ENCODE data around the gene HPS4. TPM values are rescaled to one million over a fixed set of nuclear protein-coding genes. Genes with fewer than 3 reads are reported as not detected.

Gene HPS4
- total and polyA plus RNA-seq, 10 of the 15 experiments (the other 5 are each of a cell fraction or from before 2014, with no cell fraction given) = 11.7 to 36.7 (median 30.8) TPM

DNA sequence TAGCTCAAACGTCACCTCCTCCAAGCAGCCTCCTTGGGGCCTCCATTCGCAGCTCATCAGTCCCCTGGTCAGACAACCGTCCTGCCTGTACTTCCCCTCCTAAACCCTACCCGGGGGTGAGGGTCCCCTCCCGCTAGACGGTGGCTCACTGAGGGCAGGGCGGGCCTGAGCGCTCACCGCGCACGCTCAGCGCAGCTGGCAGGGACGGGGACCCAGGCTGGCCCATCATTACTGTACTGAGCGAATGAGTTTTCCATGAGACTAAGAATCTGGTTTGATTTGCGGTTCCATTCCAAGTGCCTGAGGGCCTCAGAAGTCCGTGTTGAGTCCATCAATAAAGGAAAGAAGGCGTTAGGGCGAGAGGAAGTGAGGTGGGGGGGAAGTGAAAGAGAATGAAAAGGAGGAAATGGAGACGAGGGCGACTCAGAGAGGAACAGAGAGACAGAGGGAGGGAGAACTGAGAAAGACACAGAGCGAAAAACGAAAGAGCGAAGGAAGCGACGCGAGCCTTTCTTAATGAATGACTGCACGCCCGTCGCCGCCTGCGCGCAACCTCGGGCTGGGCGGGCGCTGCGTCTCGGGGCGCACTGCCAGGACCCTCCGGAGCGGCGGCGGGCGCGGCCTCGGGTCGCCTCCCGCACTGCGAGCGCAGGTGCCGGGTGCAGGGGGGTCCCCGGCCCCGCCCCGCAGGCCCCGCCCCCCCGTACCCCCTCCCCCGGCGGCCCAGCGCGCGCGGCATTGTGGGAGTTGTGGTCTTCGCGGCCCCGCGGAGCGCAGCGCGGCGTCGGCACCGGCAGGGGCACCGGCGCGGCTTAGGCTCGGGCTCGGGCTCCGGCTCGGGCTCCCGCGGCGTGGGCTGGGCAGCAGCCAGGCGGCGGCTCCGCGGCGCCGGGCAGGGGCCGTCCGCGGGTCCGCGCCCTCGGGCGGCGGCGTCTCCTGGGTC lies 54.8 kb downstream of the HPS4 start, which contains the start of gene ASPHD2 (continued):
- TF ChIP-seq, protein P1, sequence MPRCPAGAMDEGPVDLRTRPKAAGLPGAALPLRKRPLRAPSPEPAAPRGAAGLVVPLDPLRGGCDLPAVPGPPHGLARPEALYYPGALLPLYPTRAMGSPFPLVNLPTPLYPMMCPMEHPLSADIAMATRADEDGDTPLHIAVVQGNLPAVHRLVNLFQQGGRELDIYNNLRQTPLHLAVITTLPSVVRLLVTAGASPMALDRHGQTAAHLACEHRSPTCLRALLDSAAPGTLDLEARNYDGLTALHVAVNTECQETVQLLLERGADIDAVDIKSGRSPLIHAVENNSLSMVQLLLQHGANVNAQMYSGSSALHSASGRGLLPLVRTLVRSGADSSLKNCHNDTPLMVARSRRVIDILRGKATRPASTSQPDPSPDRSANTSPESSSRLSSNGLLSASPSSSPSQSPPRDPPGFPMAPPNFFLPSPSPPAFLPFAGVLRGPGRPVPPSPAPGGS (IDR thresholded peaks at IDR 0.05; ENCODE audit: borderline replicate concordance, insufficient read depth, low read depth, low read length, poor library complexity, severe bottlenecking) = no peak
- 0 out of 2 replicates have a peak, but pooled peaks have one; percentile 5 for TF ChIP-seq RFX5 (IDR thresholded peaks at IDR 0.05; ENCODE audit: low read depth, low read length)
- TF ChIP-seq ESRRA (IDR thresholded peaks at IDR 0.05; ENCODE audit: low read length) = peak; percentile 56; the same call in 1 of the 2 replicates
- TF ChIP-seq, protein P2, sequence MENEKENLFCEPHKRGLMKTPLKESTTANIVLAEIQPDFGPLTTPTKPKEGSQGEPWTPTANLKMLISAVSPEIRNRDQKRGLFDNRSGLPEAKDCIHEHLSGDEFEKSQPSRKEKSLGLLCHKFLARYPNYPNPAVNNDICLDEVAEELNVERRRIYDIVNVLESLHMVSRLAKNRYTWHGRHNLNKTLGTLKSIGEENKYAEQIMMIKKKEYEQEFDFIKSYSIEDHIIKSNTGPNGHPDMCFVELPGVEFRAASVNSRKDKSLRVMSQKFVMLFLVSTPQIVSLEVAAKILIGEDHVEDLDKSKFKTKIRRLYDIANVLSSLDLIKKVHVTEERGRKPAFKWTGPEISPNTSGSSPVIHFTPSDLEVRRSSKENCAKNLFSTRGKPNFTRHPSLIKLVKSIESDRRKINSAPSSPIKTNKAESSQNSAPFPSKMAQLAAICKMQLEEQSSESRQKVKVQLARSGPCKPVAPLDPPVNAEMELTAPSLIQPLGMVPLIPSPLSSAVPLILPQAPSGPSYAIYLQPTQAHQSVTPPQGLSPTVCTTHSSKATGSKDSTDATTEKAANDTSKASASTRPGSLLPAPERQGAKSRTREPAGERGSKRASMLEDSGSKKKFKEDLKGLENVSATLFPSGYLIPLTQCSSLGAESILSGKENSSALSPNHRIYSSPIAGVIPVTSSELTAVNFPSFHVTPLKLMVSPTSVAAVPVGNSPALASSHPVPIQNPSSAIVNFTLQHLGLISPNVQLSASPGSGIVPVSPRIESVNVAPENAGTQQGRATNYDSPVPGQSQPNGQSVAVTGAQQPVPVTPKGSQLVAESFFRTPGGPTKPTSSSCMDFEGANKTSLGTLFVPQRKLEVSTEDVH (IDR thresholded peaks at IDR 0.05; ENCODE audit: low read depth, partially characterized antibody) = no peak
- TF ChIP-seq, protein P3, sequence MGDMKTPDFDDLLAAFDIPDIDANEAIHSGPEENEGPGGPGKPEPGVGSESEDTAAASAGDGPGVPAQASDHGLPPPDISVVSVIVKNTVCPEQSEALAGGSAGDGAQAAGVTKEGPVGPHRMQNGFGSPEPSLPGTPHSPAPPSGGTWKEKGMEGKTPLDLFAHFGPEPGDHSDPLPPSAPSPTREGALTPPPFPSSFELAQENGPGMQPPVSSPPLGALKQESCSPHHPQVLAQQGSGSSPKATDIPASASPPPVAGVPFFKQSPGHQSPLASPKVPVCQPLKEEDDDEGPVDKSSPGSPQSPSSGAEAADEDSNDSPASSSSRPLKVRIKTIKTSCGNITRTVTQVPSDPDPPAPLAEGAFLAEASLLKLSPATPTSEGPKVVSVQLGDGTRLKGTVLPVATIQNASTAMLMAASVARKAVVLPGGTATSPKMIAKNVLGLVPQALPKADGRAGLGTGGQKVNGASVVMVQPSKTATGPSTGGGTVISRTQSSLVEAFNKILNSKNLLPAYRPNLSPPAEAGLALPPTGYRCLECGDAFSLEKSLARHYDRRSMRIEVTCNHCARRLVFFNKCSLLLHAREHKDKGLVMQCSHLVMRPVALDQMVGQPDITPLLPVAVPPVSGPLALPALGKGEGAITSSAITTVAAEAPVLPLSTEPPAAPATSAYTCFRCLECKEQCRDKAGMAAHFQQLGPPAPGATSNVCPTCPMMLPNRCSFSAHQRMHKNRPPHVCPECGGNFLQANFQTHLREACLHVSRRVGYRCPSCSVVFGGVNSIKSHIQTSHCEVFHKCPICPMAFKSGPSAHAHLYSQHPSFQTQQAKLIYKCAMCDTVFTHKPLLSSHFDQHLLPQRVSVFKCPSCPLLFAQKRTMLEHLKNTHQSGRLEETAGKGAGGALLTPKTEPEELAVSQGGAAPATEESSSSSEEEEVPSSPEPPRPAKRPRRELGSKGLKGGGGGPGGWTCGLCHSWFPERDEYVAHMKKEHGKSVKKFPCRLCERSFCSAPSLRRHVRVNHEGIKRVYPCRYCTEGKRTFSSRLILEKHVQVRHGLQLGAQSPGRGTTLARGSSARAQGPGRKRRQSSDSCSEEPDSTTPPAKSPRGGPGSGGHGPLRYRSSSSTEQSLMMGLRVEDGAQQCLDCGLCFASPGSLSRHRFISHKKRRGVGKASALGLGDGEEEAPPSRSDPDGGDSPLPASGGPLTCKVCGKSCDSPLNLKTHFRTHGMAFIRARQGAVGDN (IDR thresholded peaks at IDR 0.05) = peak; percentile 0; the same call in 1 of the 2 replicates

Measured in GM12878 (cell line).